A549 (cell line): ENCODE data around the gene UCKL1.

Source experiments
- CHD2 ChIP-seq: fragments of 150-350 bp; IDR thresholded peaks from 2 replicates; pipeline ENCODE4 v1.6.1; 2014; ENCODE audit warnings: low read length; ENCODE audit not compliant: partially characterized antibody
- CHD4 ChIP-seq: fragments of 200-600 bp; sonication (generic); IDR thresholded peaks from 2 replicates; pipeline ENCODE4 v1.6.1; 2016; ENCODE audit warnings: antibody characterized with exemption, mild to moderate bottlenecking, borderline replicate concordance
- HEYL ChIP-seq: fragments of 250-450 bp; sonication (Bioruptor Pico); IDR thresholded peaks from 2 replicates; pipeline ENCODE4 v1.8.0; 2021; ENCODE audit warnings: mild to moderate bottlenecking, moderate library complexity
- JUN ChIP-seq, 2 experiments: fragments of >200 bp; sonication (Bioruptor Twin); formaldehyde crosslinking; IDR thresholded peaks; 2 replicates in 1 of 2; 3 replicates in 1 of 2; pipeline ENCODE4 v1.6.1; 2016 to 2017
- PHF8 ChIP-seq: fragments of 200-600 bp; sonication (generic); IDR thresholded peaks from 2 replicates; pipeline ENCODE4 v1.6.1; 2016; ENCODE audit warnings: low read depth, mild to moderate bottlenecking, antibody characterized with exemption, moderate library complexity, borderline replicate concordance
- RAD21 ChIP-seq, 2 experiments: fragments of >200 bp in 1 of 2; sonication (Bioruptor Twin) in 1 of 2; formaldehyde crosslinking in 1 of 2; IDR thresholded peaks in 1 of 2; conservative IDR thresholded peaks in 1 of 2; 2 replicates in 1 of 2; 3 replicates in 1 of 2; pipeline ENCODE4 v1.6.1; 2012 to 2018; ENCODE audit warnings: inconsistent platforms in 1 of 2
- ZFP36 ChIP-seq: fragments of 450-650 bp; IDR thresholded peaks from 2 replicates; pipeline ENCODE4 v1.6.1; 2014; ENCODE audit warnings: borderline replicate concordance; ENCODE audit not compliant: partially characterized antibody
- TF ChIP-seq, protein P1 (sequence below): fragments of >200 bp; sonication (Bioruptor Twin); formaldehyde crosslinking; IDR thresholded peaks from 3 replicates; pipeline ENCODE4 v1.5.1; 2016
- TF ChIP-seq, protein P2 (sequence below): IDR thresholded peaks from 2 replicates; pipeline ENCODE4 v1.6.1; 2012

DNA sequence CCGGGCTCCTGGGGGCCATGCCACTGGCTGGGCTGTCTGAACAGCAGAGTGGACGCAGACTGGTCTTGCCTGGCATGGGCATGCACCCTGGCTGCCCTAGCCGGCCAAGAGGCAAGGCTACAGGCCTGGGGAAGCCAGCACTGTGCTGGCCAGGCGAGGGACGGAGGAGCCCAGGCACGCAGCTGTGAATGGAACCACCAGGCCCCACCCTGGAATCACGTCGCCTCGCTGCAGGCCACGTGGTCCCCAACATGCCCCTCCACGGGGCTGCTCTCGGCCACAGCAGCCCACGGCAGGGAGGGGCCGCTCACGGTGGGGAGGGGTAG lies 4.0 kb downstream of the UCKL1 start:
- TF ChIP-seq CHD4 (no peak), HEYL (CRISPR knock-in tag) (no peak), RAD21 (conservative IDR thresholded peaks at IDR 0.05 in 1 of 2, IDR thresholded peaks at IDR 0.05 in 1 of 2) (no peak), ZFP36 (no peak), PHF8 (no peak), JUN (IDR thresholded peaks at IDR 0.05) (no peak), CHD2 (no peak)
- TF ChIP-seq, protein P1, sequence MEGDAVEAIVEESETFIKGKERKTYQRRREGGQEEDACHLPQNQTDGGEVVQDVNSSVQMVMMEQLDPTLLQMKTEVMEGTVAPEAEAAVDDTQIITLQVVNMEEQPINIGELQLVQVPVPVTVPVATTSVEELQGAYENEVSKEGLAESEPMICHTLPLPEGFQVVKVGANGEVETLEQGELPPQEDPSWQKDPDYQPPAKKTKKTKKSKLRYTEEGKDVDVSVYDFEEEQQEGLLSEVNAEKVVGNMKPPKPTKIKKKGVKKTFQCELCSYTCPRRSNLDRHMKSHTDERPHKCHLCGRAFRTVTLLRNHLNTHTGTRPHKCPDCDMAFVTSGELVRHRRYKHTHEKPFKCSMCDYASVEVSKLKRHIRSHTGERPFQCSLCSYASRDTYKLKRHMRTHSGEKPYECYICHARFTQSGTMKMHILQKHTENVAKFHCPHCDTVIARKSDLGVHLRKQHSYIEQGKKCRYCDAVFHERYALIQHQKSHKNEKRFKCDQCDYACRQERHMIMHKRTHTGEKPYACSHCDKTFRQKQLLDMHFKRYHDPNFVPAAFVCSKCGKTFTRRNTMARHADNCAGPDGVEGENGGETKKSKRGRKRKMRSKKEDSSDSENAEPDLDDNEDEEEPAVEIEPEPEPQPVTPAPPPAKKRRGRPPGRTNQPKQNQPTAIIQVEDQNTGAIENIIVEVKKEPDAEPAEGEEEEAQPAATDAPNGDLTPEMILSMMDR = no peak
- TF ChIP-seq, protein P2, sequence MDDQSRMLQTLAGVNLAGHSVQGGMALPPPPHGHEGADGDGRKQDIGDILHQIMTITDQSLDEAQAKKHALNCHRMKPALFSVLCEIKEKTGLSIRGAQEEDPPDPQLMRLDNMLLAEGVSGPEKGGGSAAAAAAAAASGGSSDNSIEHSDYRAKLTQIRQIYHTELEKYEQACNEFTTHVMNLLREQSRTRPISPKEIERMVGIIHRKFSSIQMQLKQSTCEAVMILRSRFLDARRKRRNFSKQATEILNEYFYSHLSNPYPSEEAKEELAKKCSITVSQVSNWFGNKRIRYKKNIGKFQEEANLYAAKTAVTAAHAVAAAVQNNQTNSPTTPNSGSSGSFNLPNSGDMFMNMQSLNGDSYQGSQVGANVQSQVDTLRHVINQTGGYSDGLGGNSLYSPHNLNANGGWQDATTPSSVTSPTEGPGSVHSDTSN = no peak
